Measurements from ENCODE around the gene SDR42E2.
"Not testable (repeated sequence)": the region's sequence is repeated elsewhere in the genome, so short reads cannot be mapped to it uniquely, and the experiment has no call there.

Gene SDR42E2

GRCh38 chr16:22162656-22163009 is 327 bp downstream of the SDR42E2 start:
- peak; percentile 12 for DNase-seq

GRCh38 chr16:22163806-22164205 is 1.5 kb downstream of the SDR42E2 start:
- no peak for DNase-seq

GRCh38 chr16:22164482-22164881 is 2.2 kb downstream of the SDR42E2 start:
- DNase-seq, result no peak

- no peak for DNase-seq
Measured at GRCh38 chr16:22165508-22166285, 3.4 kb downstream of the SDR42E2 start.

GRCh38 chr16:22171953-22172352 is 9.6 kb downstream of the SDR42E2 start:
- no peak for DNase-seq

GRCh38 chr16:22172642-22173041 is 10.3 kb downstream of the SDR42E2 start:
- DNase-seq, result not testable (repeated sequence)

- DNase-seq, result no peak
Measured at GRCh38 chr16:22174642-22175041, 12.3 kb downstream of the SDR42E2 start.

- DNase-seq, result no peak
Measured at GRCh38 chr16:22177968-22178930, 15.9 kb downstream of the SDR42E2 start.

- no peak for DNase-seq
Measured at GRCh38 chr16:22181426-22181825, 19.1 kb downstream of the SDR42E2 start.

GRCh38 chr16:22181843-22182242 is 19.5 kb downstream of the SDR42E2 start:
- DNase-seq, result no peak

GRCh38 chr16:22183335-22183734 is 21.0 kb downstream of the SDR42E2 start:
- no peak for DNase-seq

GRCh38 chr16:22183901-22184614 is 21.8 kb downstream of the SDR42E2 start:
- DNase-seq, result no peak

- no peak for DNase-seq
Measured at GRCh38 chr16:22184615-22184968, 22.3 kb downstream of the SDR42E2 start.

- DNase-seq, result no peak
Measured at GRCh38 chr16:22186517-22186916, 24.2 kb downstream of the SDR42E2 start.

- no peak for DNase-seq
Measured at GRCh38 chr16:22188267-22188594, 25.9 kb downstream of the SDR42E2 start.

- DNase-seq, result peak; percentile 48
Measured at GRCh38 chr16:22188595-22189442, 26.5 kb downstream of the SDR42E2 start.

- no peak for DNase-seq
Measured at GRCh38 chr16:22189473-22190080, 27.3 kb downstream of the SDR42E2 start.

- peak; percentile 92 for DNase-seq
Measured at GRCh38 chr16:22190081-22190775, 27.9 kb downstream of the SDR42E2 start.

GRCh38 chr16:22190776-22191531 is 28.6 kb downstream of the SDR42E2 start:
- peak; percentile 98 for DNase-seq
